GM12878 (cell line): ENCODE results near the gene PRKCE. TPM values are rescaled to one million over a fixed set of nuclear protein-coding genes. Genes with fewer than 3 reads are reported as not detected.

ENCODE experiments used
- ATAC-seq: fragments of 200-7000 bp; cut with Tn5 transposase; 3 replicates; pipeline ENCODE4 v1.9.1; 2020; ENCODE audit warnings: mild to moderate bottlenecking, moderate library complexity
- BruUV-seq: library from RNA; stranded (reverse); fragments of 400-500 nt; replicated peaks from 2 replicates; lab custom pipeline; 2021; lab: Mats Ljungman, UMichigan
- CTCF ChIA-PET: fragments of 300-600 bp; sonication (Branson Sonifier 250); formaldehyde crosslinking; extraction: SDS; loops from one replicate; lab custom pipeline; 2021; ENCODE audit warnings: inconsistent platforms; lab: Yijun Ruan, JAX
- POLR2A ChIA-PET: fragments of 350-600 bp; formaldehyde crosslinking; extraction: SDS; loops from one replicate; lab custom pipeline; 2021; ENCODE audit warnings: inconsistent platforms; lab: Charles Lee
- RAD21 ChIA-PET: fragments of 300-600 bp; sonication (Branson Sonifier 250); formaldehyde crosslinking; loops from one replicate; lab custom pipeline; 2023; ENCODE audit warnings: antibody characterized with exemption; ENCODE audit not compliant: unreplicated experiment; lab: Charles Lee
- SMC1A ChIA-PET: fragments of 300-600 bp; sonication (Branson Sonifier 250); formaldehyde crosslinking; loops from one replicate; lab custom pipeline; 2023; ENCODE audit not compliant: unreplicated experiment, uncharacterized antibody; lab: Charles Lee
- DNase-seq: peaks from one replicate; pipeline ENCODE4 v3.0.0-alpha.2; 2011; ENCODE audit warnings: low read depth, low spot score
- FAIRE-seq: peaks from 3 replicates; lab custom pipeline; 2011; peaks lifted over from hg19 to GRCh38; lab: Jason Lieb, UNC
- H2AFZ ChIP-seq: 2 replicates; pipeline ENCODE4 v1.6.0; 2011; ENCODE audit warnings: low read depth, low read length, control low read depth; ENCODE audit not compliant: control insufficient read depth
- H3K27ac ChIP-seq: 2 replicates; pipeline ENCODE4 v1.5.1; 2011; ENCODE audit warnings: control low read depth; ENCODE audit not compliant: control insufficient read depth, insufficient read depth
- H3K27me3 ChIP-seq, 2 experiments: replicated peaks in 1 of 2; 2 replicates each; pipeline versions ENCODE4 v1.6.0 to v1.6.1; 2011; ENCODE audit warnings: low read length in 1 of 2; ENCODE audit not compliant: control insufficient read depth in 2 of 2, insufficient read depth in 2 of 2
- H3K36me3 ChIP-seq, 2 experiments: 2 replicates each; pipeline ENCODE4 v1.5.1; 2011; ENCODE audit warnings: low read length in 1 of 2; ENCODE audit not compliant: control insufficient read depth in 2 of 2, insufficient read depth in 2 of 2
- H3K4me1 ChIP-seq: 2 replicates; pipeline ENCODE4 v1.6.1; 2011; ENCODE audit warnings: mild to moderate bottlenecking, low read length, moderate library complexity, mixed read lengths; ENCODE audit not compliant: control insufficient read depth, insufficient read depth
- H3K4me2 ChIP-seq: 2 replicates; pipeline ENCODE4 v1.6.0; 2011; ENCODE audit warnings: control low read depth; ENCODE audit not compliant: control insufficient read depth, insufficient read depth
- H3K4me3 ChIP-seq: fragments of 200-600 bp; sonication (generic); 2 replicates; pipeline ENCODE4 v1.5.1; 2016
- H3K79me2 ChIP-seq: 2 replicates; pipeline ENCODE4 v1.6.0; 2011; ENCODE audit warnings: low read length; ENCODE audit not compliant: control insufficient read depth, insufficient read depth
- H3K9ac ChIP-seq: 2 replicates; pipeline ENCODE4 v1.8.0; 2011; ENCODE audit warnings: low read length, control low read depth, mixed read lengths; ENCODE audit not compliant: control insufficient read depth, insufficient read depth
- H3K9me3 ChIP-seq: replicated peaks from 3 replicates; pipeline ENCODE4 v1.5.1; 2011; ENCODE audit warnings: mild to moderate bottlenecking, low read length; ENCODE audit not compliant: control insufficient read depth, insufficient read depth
- H4K20me1 ChIP-seq: 2 replicates; pipeline ENCODE4 v1.6.0; 2011; ENCODE audit not compliant: control insufficient read depth, insufficient read depth
- ATF3 ChIP-seq: IDR thresholded peaks from 2 replicates; pipeline ENCODE4 v1.6.1; 2011; ENCODE audit warnings: low read depth, mild to moderate bottlenecking, low read length, moderate library complexity, borderline replicate concordance; ENCODE audit errors: extremely low read depth
- EED ChIP-seq: sonication (generic); IDR thresholded peaks from 2 replicates; pipeline ENCODE4 v1.6.1; 2016; ENCODE audit warnings: antibody characterized with exemption, low read depth
- EP300 ChIP-seq, 2 experiments: fragments of 150-350 bp in 1 of 2; IDR thresholded peaks; 2 replicates each; pipeline ENCODE4 v1.6.1; 2011 to 2012; ENCODE audit warnings: low read depth in 2 of 2, low read length in 2 of 2, borderline replicate concordance in 1 of 2, improper control_type of control experiment in 1 of 2, inconsistent platforms in 1 of 2; ENCODE audit not compliant: control insufficient read depth in 1 of 2
- ESRRA ChIP-seq: IDR thresholded peaks from 2 replicates; pipeline ENCODE4 v1.6.1; 2012; ENCODE audit warnings: mild to moderate bottlenecking, low read length, improper control_type of control experiment
- MEF2A ChIP-seq: IDR thresholded peaks from 2 replicates; pipeline ENCODE4 v1.6.1; 2011; ENCODE audit warnings: low read depth, mild to moderate bottlenecking, low read length, moderate library complexity; ENCODE audit not compliant: insufficient read depth
- NRF1 ChIP-seq: conservative IDR thresholded peaks from 2 replicates; pipeline ENCODE4 v1.6.1; 2011; ENCODE audit warnings: mild to moderate bottlenecking, low read depth, low read length, improper control_type of control experiment
- RFX5 ChIP-seq: IDR thresholded peaks from 2 replicates; pipeline ENCODE4 v1.6.1; 2011; ENCODE audit warnings: low read depth, low read length, improper control_type of control experiment
- USF2 ChIP-seq: IDR thresholded peaks from 2 replicates; pipeline ENCODE4 v1.6.1; 2011; ENCODE audit warnings: low read depth, low read length, improper control_type of control experiment, borderline replicate concordance
- ZBTB4 ChIP-seq: fragments of 450-650 bp; formaldehyde crosslinking; IDR thresholded peaks from 2 replicates; pipeline ENCODE4 v1.4.0; 2022; ENCODE audit warnings: mild to moderate bottlenecking, moderate library complexity
- ZBTB40 ChIP-seq: fragments of 450-650 bp; IDR thresholded peaks from 2 replicates; pipeline ENCODE4 v1.6.1; 2016; ENCODE audit warnings: mild to moderate bottlenecking, moderate library complexity, borderline replicate concordance
- ZNF384 ChIP-seq: IDR thresholded peaks from 2 replicates; pipeline ENCODE4 v1.6.1; 2012; ENCODE audit warnings: low read depth, mild to moderate bottlenecking, low read length, improper control_type of control experiment, borderline replicate concordance
- ZNF622 ChIP-seq: fragments of 450-650 bp; IDR thresholded peaks from 2 replicates; pipeline ENCODE4 v1.6.1; 2017; ENCODE audit warnings: mild to moderate bottlenecking, inconsistent platforms
- ZZZ3 ChIP-seq: IDR thresholded peaks from 2 replicates; pipeline ENCODE4 v1.6.1; 2011; ENCODE audit warnings: low read depth; ENCODE audit not compliant: control insufficient read depth, insufficient read length
- WGBS: methylation state at CpG from one replicate; pipeline ENCODE4 v1.1.6; 2016; ENCODE audit warnings: low lambda C conversion rate; ENCODE audit not compliant: insufficient replicate concordance, insufficient coverage; ENCODE audit errors: missing lambda C conversion rate; 5-methylcytosine and 5-hydroxymethylcytosine counted together
- in situ Hi-C: fragments of 300-500 bp; cut with MboI; formaldehyde crosslinking; loops from 9 replicates; pipeline ENCODE4 v1.14.3; 2018; ENCODE audit warnings: mixed read lengths
- intact Hi-C: fragments of 100-400 bp; cut with micrococcal nuclease; formaldehyde crosslinking; loops from one replicate; pipeline ENCODE4 v1.14.2; 2022; ENCODE audit not compliant: unreplicated experiment
- polyA plus RNA-seq, 11 experiments: library from polyadenylated mRNA; depleted of rRNA in 4 of 11; unstranded in 6 of 11; stranded (reverse) in 5 of 11; fragments of >200 nt; fragmentation: Nextera tagmentation in 4 of 11; fragmentation: Illumina TruSeq in 1 of 11; extraction: Ambion mirVana in 4 of 11; extraction: Trizol in 1 of 11; gene quantifications; 1 replicate in 1 of 11; 2 replicates in 10 of 11; pipeline versions ENCODE4 v1.2.1 to v1.2.3, GENCODE V29; 2011 to 2016; ENCODE audit warnings: inconsistent platforms in 2 of 11, missing spikeins in 2 of 11, low read depth in 1 of 11
- total RNA-seq, 4 experiments: library from RNA; depleted of rRNA in 3 of 4; stranded (reverse); fragments of >200 nt in 3 of 4; fragmentation: Illumina TruSeq in 1 of 4; extraction: Trizol in 1 of 4; gene quantifications; 2 replicates each; pipeline versions ENCODE4 v1.2.1 to v1.2.3, GENCODE V29; 2013 to 2021

PRKCE gene
- total and polyA plus RNA-seq, 10 of the 15 experiments (the other 5 are each of a cell fraction or from before 2014, with no cell fraction given): 2.6 to 28.2 (median 11.3) TPM

GRCh38 chr2:45909677-45910191 lies 258.3 kb downstream of the PRKCE start:
- CTCF ChIA-PET: interaction anchor here (0.7 to 1.8 kb wide), 7 partner anchors 9 to 76 kb away, joined by 3 to 5 read pairs (median 3); no protein-coding TSS in a partner anchor
- in situ Hi-C loops: no loop called here
- intact Hi-C loops: no loop called here
- SMC1A ChIA-PET: interaction anchor here (0.8 to 5.3 kb wide), 12 partner anchors 9 to 75 kb away, joined by 3 to 31 read pairs (median 5); no protein-coding TSS in a partner anchor
- Histone ChIP-seq H3K36me3 (peaks cover 0 to 2% of the 10 kb centered on the region in 2 experiments; a peak in 1 of 4 replicates), H3K9me3 (no peaks in the 10 kb centered on the region), H3K4me1 (peaks cover 35% of the 10 kb centered on the region), H4K20me1 (no peaks in the 10 kb centered on the region), H3K79me2 (peaks cover under 1% of the 10 kb centered on the region), H3K27ac (peak overlapping the region; percentile 66), H3K27me3 (no peaks in the 10 kb centered on the region), H3K4me3 (peak overlapping the region; percentile 13; the same call in 1 of the 2 replicates), H2AFZ (no peak overlapping the region; the same call in 1 of the 2 replicates), H3K9ac (no peak overlapping the region), H3K4me2 (peak overlapping the region; percentile 74)
- no TSS peak for BruUV-seq
- RAD21 ChIA-PET: interaction anchor here (0.8 to 2.9 kb wide), 8 partner anchors 12 to 74 kb away, joined by 3 to 10 read pairs (median 6); no protein-coding TSS in a partner anchor
- FAIRE-seq (peak; percentile 89), DNase-seq (no peak), ATAC-seq (peak; percentile 90)
- POLR2A ChIA-PET: interaction anchor here (0.6 to 1.5 kb wide), 7 partner anchors 9 to 256 kb away, joined by 3 to 4 read pairs (median 3); no protein-coding TSS in a partner anchor
- 17% methylated on average over 5 of the region's 5 CpGs for WGBS
- no peak for TF ChIP-seq ZZZ3
- no peak for TF ChIP-seq ZNF622
- peak; percentile 31 to 38; a peak in 2 of 4 replicates for TF ChIP-seq EP300 (IDR thresholded peaks at IDR 0.05; ENCODE audit: borderline replicate concordance in 1 of 2, control insufficient read depth in 1 of 2, low read depth in 2 of 2, low read length in 2 of 2)
- TF ChIP-seq ESRRA: no peak
- TF ChIP-seq NRF1: no peak
- TF ChIP-seq ZBTB40: no peak
- peak; percentile 64 for TF ChIP-seq RFX5
- no peak for TF ChIP-seq ZBTB4 (CRISPR knock-in tag)
- TF ChIP-seq EED: peak; percentile 58; the same call in 1 of the 2 replicates
- no peak for TF ChIP-seq ZNF384
- 0 out of 2 replicates have a peak, but pooled peaks have one; percentile 37 for TF ChIP-seq MEF2A
- no peak for TF ChIP-seq ATF3
- peak; percentile 43; the same call in 1 of the 2 replicates for TF ChIP-seq USF2
